ENCODE measurements around the gene RELT.

Gene RELT

GRCh38 chr11:73361953-73362776 lies 14.0 kb upstream of the RELT start:
- Histone ChIP-seq H3K4me1 (peaks cover 53 to 85% (median 76%) of the 10 kb centered on the region in 10 experiments), H3K36me3 (peaks cover 0 to 18% (median 0%) of the 10 kb centered on the region in 11 experiments; a peak in 3 of 22 replicates), H3K4me2 (no peak overlapping the region), H4K20me1 (no peaks in the 10 kb centered on the region), H3K9me3 (replicated peaks in 1 of 11) (no peaks in the 10 kb centered on the region), H3K4me3 (no peak overlapping the region), H3K27ac (no peak overlapping the region), H3K9ac (no peak overlapping the region), H3K27me3 (no peaks in the 10 kb centered on the region)
- no peak for TF ChIP-seq Cebpa-rat (IDR thresholded peaks at IDR 0.05)

- peak overlapping the region in 4 of 11 experiments; percentile 4 to 50 (median 46); a peak in 5 of 22 replicates for H3K27ac ChIP-seq
- TF ChIP-seq Cebpa-rat (IDR thresholded peaks at IDR 0.05), result no peak
- no peaks in the 10 kb centered on the region for H4K20me1 ChIP-seq
- H3K27me3 ChIP-seq, result no peaks in the 10 kb centered on the region
- H3K9me3 ChIP-seq (replicated peaks in 1 of 11), result no peaks in the 10 kb centered on the region
- H3K4me2 ChIP-seq, result peak overlapping the region in 2 of 11 experiments; percentile 26 to 48; a peak in 2 of 22 replicates
- peak overlapping the region in 2 of 11 experiments; percentile 1 to 24; a peak in 1 of 22 replicates for H3K9ac ChIP-seq
- peaks cover 0 to 18% (median 0%) of the 10 kb centered on the region in 11 experiments; a peak in 3 of 22 replicates for H3K36me3 ChIP-seq
- H3K4me3 ChIP-seq, result no peak overlapping the region
- H3K4me1 ChIP-seq, result peaks cover 53 to 85% (median 76%) of the 10 kb centered on the region in 10 experiments
Measured at GRCh38 chr11:73363147-73363546, 13.1 kb upstream of the RELT start.

DNA sequence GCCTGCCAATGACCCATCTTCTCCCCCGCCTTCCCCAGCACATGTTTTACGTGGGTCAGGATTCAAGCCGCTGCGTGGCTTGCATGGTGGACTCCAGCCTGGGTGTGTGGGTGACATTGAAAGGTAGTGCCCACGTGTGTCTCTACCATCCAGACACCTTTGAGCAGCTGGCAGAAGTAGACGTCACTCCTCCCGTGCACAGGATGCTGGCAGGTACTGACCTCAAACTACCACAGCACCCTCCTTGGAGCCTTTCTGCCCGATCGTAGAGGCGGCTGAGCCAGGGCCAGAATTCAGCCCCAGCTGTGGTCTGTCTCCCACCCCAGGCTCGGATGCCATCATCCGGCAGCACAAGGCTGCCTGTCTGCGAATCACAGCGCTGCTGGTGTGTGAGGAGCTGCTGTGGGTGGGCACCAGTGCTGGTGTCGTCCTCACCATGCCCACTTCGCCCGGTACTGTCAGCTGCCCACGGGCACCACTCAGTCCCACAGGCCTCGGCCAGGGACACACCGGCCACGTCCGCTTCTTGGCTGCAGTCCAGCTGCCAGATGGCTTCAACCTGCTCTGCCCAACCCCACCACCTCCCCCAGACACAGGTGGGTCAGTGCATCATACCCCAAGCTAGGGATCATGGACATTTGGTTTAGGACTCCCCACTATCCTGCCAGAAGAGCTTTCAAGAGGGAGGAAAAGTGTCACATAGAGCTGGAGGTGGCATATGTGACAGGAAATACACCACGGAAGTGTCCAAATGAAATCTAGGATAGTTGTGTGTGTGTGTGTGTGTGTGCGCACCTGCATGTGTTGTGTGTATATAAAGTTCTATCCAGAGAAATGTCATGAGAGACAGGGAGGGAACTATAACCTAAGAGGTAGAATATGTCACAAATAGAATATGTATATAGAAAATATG lies 10.6 kb upstream of the RELT start:
- H3K4me1 ChIP-seq, result peaks cover 33 to 64% (median 55%) of the 10 kb centered on the region in 10 experiments
- peaks cover 0 to 18% (median 0%) of the 10 kb centered on the region in 11 experiments; a peak in 3 of 22 replicates for H3K36me3 ChIP-seq
- TF ChIP-seq Cebpa-rat (IDR thresholded peaks at IDR 0.05), result no peak
- no peaks in the 10 kb centered on the region for H4K20me1 ChIP-seq
- no peaks in the 10 kb centered on the region for H3K9me3 ChIP-seq (replicated peaks in 1 of 11)
- peak overlapping the region in 2 of 11 experiments; percentile 1 to 25; a peak in 2 of 22 replicates for H3K9ac ChIP-seq
- no peak overlapping the region for H3K4me3 ChIP-seq
- H3K27ac ChIP-seq, result peak overlapping the region in 8 of 11 experiments; percentile 25 to 72 (median 61); a peak in 15 of 22 replicates
- H3K27me3 ChIP-seq, result no peaks in the 10 kb centered on the region
- peak overlapping the region; percentile 73 to 93 (median 87); a peak in 21 of 22 replicates for H3K4me2 ChIP-seq

DNA sequence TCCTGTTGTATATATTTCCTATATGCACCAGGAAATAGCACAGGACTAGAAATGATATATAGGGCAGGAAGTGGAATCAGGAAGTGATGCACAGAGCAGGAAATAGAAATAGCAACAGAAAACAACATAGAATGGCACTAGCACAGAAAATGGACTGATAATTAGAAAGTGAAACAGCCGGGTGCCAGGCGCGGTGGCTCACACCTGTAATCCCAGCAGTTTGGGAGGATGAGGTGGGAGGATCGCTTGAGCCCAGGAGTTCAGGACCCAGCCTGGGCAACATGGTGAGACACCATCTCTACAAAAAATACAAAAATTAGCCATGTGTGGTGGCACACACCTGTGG lies 10.0 kb upstream of the RELT start:
- Histone ChIP-seq H3K9me3 (replicated peaks in 1 of 11) (no peaks in the 10 kb centered on the region), H3K36me3 (peaks cover 0 to 18% (median 0%) of the 10 kb centered on the region in 11 experiments; a peak in 3 of 22 replicates), H3K4me1 (peaks cover 29 to 58% (median 50%) of the 10 kb centered on the region in 10 experiments), H3K27me3 (no peaks in the 10 kb centered on the region), H3K9ac (peak overlapping the region in 7 of 11 experiments; percentile 12 to 51 (median 39); a peak in 9 of 22 replicates), H4K20me1 (no peaks in the 10 kb centered on the region), H3K4me3 (peak overlapping the region in 1 of 10 experiments; percentile 16; a peak in 1 of 20 replicates), H3K27ac (peak overlapping the region in 10 of 11 experiments; percentile 48 to 72 (median 64); a peak in 20 of 22 replicates), H3K4me2 (peak overlapping the region; percentile 73 to 93 (median 87))
- TF ChIP-seq Cebpa-rat (IDR thresholded peaks at IDR 0.05), result no peak

DNA sequence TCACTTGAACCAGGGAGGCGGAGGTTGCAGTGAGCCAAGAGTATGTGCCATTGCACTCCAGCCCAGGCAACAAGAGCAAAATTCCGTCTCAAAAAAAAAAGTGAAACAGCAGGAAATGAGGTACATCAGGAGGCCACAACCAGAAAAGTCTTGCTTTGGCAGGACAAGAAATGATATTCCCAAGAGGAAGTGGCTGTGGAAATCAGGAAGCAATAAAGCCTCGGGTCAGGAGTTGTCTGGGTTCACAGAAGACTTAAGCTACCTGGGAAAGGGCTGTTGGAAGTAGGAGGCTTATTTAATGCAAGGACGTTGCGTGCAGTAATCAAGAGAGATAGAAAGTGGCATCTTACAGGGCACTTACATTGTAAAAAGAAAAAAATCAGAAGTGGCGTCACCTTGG lies 9.2 kb upstream of the RELT start:
- H4K20me1 ChIP-seq, result no peaks in the 10 kb centered on the region
- H3K4me2 ChIP-seq, result peak overlapping the region; percentile 73 to 93 (median 87)
- H3K36me3 ChIP-seq, result peaks cover 0 to 16% (median 0%) of the 10 kb centered on the region in 11 experiments; a peak in 3 of 22 replicates

DNA sequence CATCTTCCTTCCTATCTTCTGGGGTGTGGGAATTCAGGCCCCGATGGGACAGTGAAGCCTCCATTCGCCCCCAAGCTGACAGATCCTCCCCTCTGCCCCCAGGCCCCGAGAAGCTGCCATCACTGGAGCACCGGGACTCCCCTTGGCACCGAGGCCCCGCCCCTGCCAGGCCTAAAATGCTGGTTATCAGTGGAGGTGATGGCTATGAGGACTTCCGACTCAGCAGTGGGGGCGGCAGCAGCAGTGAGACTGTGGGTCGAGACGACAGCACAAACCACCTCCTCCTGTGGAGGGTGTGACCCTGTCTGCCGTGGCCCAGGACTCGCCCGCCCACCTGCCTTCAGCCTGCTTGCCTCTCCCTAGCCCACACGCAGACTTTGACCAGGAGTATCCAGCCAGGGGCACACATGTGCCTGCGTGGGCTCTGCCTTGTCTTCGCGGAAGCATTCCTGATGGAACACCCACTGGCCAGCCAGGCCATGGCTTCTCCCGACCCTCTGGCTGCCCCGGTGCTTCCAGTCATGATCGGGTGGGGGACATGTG lies 8.6 kb upstream of the RELT start:
- H3K4me2 ChIP-seq, result peak overlapping the region; percentile 73 to 93 (median 87)
- H3K36me3 ChIP-seq, result peaks cover 0 to 10% (median 0%) of the 10 kb centered on the region in 11 experiments; a peak in 3 of 22 replicates
- peak overlapping the region in 2 of 11 experiments; percentile 29 to 39; a peak in 4 of 22 replicates for H3K9ac ChIP-seq
- no peaks in the 10 kb centered on the region for H3K27me3 ChIP-seq
- no peak overlapping the region for H3K4me3 ChIP-seq
- H3K9me3 ChIP-seq (replicated peaks in 1 of 11), result no peaks in the 10 kb centered on the region
- peaks cover 37 to 64% (median 59%) of the 10 kb centered on the region in 10 experiments for H3K4me1 ChIP-seq
- no peak for TF ChIP-seq Cebpa-rat (IDR thresholded peaks at IDR 0.05)
- H4K20me1 ChIP-seq, result no peaks in the 10 kb centered on the region
- peak overlapping the region in 8 of 11 experiments; percentile 20 to 72 (median 61); a peak in 11 of 22 replicates for H3K27ac ChIP-seq

More for the DNA sequence above, 9.2 kb upstream of the RELT start:
- Histone ChIP-seq H3K4me1 (peaks cover 31 to 58% (median 53%) of the 10 kb centered on the region in 10 experiments), H3K9ac (peak overlapping the region in 3 of 11 experiments; percentile 29 to 39 (median 39); a peak in 5 of 22 replicates), H3K27ac (peak overlapping the region in 9 of 11 experiments; percentile 22 to 72 (median 65); a peak in 16 of 22 replicates), H3K9me3 (replicated peaks in 1 of 11) (no peaks in the 10 kb centered on the region), H3K27me3 (no peaks in the 10 kb centered on the region), H3K4me3 (no peak overlapping the region)
- no peak for TF ChIP-seq Cebpa-rat (IDR thresholded peaks at IDR 0.05)

DNA sequence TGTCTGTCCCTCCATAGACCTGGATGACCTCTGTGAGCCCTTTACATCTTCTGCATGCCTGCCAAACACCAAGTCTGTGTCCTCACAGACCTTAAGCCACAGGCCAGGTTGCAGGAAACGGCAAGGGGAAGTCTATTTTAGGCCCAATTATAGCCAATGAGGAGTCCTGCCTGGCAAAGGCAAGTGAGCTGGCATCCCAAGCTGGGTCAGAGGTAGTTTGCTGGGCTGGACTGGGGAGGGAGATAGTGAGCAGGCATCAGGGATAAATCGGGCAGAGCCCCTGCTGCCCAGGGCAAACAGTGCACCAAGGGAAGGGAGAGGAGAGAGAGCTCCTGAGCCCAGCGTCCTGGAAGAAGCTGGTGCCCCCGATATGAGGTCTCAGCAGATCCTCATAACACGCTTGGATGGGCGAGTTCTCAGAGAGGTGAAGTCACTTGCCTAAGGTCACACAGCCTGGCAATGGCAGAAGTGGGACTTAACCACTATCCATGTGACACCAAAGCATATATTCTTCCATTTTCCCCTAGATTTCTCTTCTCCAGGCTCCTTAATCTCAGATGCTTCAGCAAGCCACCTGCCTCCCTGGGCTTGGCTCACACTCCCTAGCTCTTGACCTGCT lies 3.7 kb upstream of the RELT start:
- Histone ChIP-seq H3K9ac (peak overlapping the region in 7 of 11 experiments; percentile 6 to 47 (median 20); a peak in 8 of 22 replicates), H3K9me3 (replicated peaks in 1 of 11) (no peaks in the 10 kb centered on the region), H3K36me3 (no peaks in the 10 kb centered on the region), H3K4me2 (peak overlapping the region; percentile 26 to 70 (median 57)), H3K27ac (peak overlapping the region in 6 of 11 experiments; percentile 17 to 36 (median 32); a peak in 9 of 22 replicates), H3K4me1 (peaks cover 33 to 52% (median 50%) of the 10 kb centered on the region in 10 experiments), H4K20me1 (peaks cover 0 to 12% (median 5%) of the 10 kb centered on the region in 11 experiments; a peak in 18 of 22 replicates), H3K27me3 (no peaks in the 10 kb centered on the region), H3K4me3 (no peak overlapping the region)
- TF ChIP-seq Cebpa-rat (IDR thresholded peaks at IDR 0.05), result no peak

Measured in BLaER1 treated with 17β-estradiol and CSF1 and Interleukin-3, amounts not matched to agents 10 nM and 100 nM (cell line).